ENCODE results near the gene TATDN2.

TATDN2 gene

GRCh38 chr3:10315101-10315500, 66.8 kb downstream of the TATDN2 start:
- Mint-ChIP-seq H3K4me1 (peaks cover 7% of the 10 kb centered on the region), H3K27ac (no peak overlapping the region), H3K36me3 (ENCODE audit: low read depth) (peaks cover 56% of the 10 kb centered on the region), H3K4me3 (no peak overlapping the region), H3K9me3 (no peaks in the 10 kb centered on the region), H3K27me3 (ENCODE audit: low read depth) (no peaks in the 10 kb centered on the region)
- no peak for TF ChIP-seq CTCF (IDR thresholded peaks at IDR 0.05; ENCODE audit: unreplicated experiment in 3 of 3)

GRCh38 chr3:10315771-10316344, 67.6 kb downstream of the TATDN2 start:
- Mint-ChIP-seq H3K27me3 (ENCODE audit: low read depth) (no peaks in the 10 kb centered on the region), H3K4me3 (no peak overlapping the region), H3K4me1 (peaks cover 7% of the 10 kb centered on the region), H3K36me3 (ENCODE audit: low read depth) (peaks cover 48% of the 10 kb centered on the region), H3K9me3 (no peaks in the 10 kb centered on the region), H3K27ac (no peak overlapping the region)
- TF ChIP-seq CTCF (IDR thresholded peaks at IDR 0.05; ENCODE audit: unreplicated experiment in 3 of 3): no peak

GRCh38 chr3:10317311-10317960, 69.2 kb downstream of the TATDN2 start:
- H3K27me3 Mint-ChIP-seq (ENCODE audit: low read depth): no peaks in the 10 kb centered on the region
- peaks cover 34% of the 10 kb centered on the region for H3K36me3 Mint-ChIP-seq (ENCODE audit: low read depth)
- peaks cover 7% of the 10 kb centered on the region for H3K4me1 Mint-ChIP-seq
- peak overlapping the region; percentile 74 to 85 (median 83) for H3K4me3 Mint-ChIP-seq
- no peak for TF ChIP-seq CTCF (IDR thresholded peaks at IDR 0.05; ENCODE audit: unreplicated experiment in 3 of 3)
- H3K27ac Mint-ChIP-seq: no peak overlapping the region
- H3K9me3 Mint-ChIP-seq: no peaks in the 10 kb centered on the region

- Mint-ChIP-seq H3K27me3 (ENCODE audit: low read depth) (no peaks in the 10 kb centered on the region), H3K4me3 (peak overlapping the region; percentile 74 to 85 (median 83)), H3K4me1 (peaks cover 7% of the 10 kb centered on the region), H3K9me3 (no peaks in the 10 kb centered on the region), H3K36me3 (ENCODE audit: low read depth) (peaks cover 29% of the 10 kb centered on the region), H3K27ac (no peak overlapping the region)
- TF ChIP-seq CTCF (IDR thresholded peaks at IDR 0.05; ENCODE audit: unreplicated experiment in 3 of 3): no peak
Measured at GRCh38 chr3:10317961-10318350, 69.7 kb downstream of the TATDN2 start.

GRCh38 chr3:10319251-10319650, 71.0 kb downstream of the TATDN2 start:
- no peak for TF ChIP-seq CTCF (IDR thresholded peaks at IDR 0.05; ENCODE audit: unreplicated experiment in 3 of 3)
- H3K27ac Mint-ChIP-seq: peak overlapping the region; percentile 35 to 80 (median 63)
- H3K27me3 Mint-ChIP-seq (ENCODE audit: low read depth): peaks cover 5% of the 10 kb centered on the region
- H3K9me3 Mint-ChIP-seq: no peaks in the 10 kb centered on the region
- H3K4me3 Mint-ChIP-seq: peak overlapping the region; percentile 89 to 99 (median 92)
- H3K36me3 Mint-ChIP-seq (ENCODE audit: low read depth): peaks cover 21% of the 10 kb centered on the region
- H3K4me1 Mint-ChIP-seq: peaks cover 7% of the 10 kb centered on the region

- peaks cover 15% of the 10 kb centered on the region for H3K36me3 Mint-ChIP-seq (ENCODE audit: low read depth)
- peak overlapping the region; percentile 85 to 98 (median 92) for H3K27ac Mint-ChIP-seq
- no peaks in the 10 kb centered on the region for H3K9me3 Mint-ChIP-seq
- peak overlapping the region; percentile 89 to 99 (median 96) for H3K4me3 Mint-ChIP-seq
- peaks cover 11% of the 10 kb centered on the region for H3K27me3 Mint-ChIP-seq (ENCODE audit: low read depth)
- no peak for TF ChIP-seq CTCF (IDR thresholded peaks at IDR 0.05; ENCODE audit: unreplicated experiment in 3 of 3)
- peaks cover 7% of the 10 kb centered on the region for H3K4me1 Mint-ChIP-seq
Measured at GRCh38 chr3:10319804-10320203, 71.5 kb downstream of the TATDN2 start.

All from nephron (organoid).